ENCODE data around the gene OR5AR1. TPM values are rescaled to one million over a fixed set of nuclear protein-coding genes. Genes with fewer than 3 reads are reported as not detected.

The OR5AR1 gene
- total RNA-seq, 4 donors from 2014 or later = not detected

GRCh38 chr11:56714206-56714605 lies 50.7 kb downstream of the OR5AR1 start:
- Histone ChIP-seq H3K27me3 (no peaks in the 10 kb centered on the region), H3K4me1 (no peaks in the 10 kb centered on the region), H3K27ac (no peak overlapping the region), H3K36me3 (no peaks in the 10 kb centered on the region), H3K4me3 (no peak overlapping the region), H3K9me3 (no peaks in the 10 kb centered on the region)
- TF ChIP-seq CTCF (IDR thresholded peaks at IDR 0.05) = no peak
- TF ChIP-seq POLR2A (IDR thresholded peaks at IDR 0.05) = no peak
- DNase-seq = no peak

Small RNA genes lying within 50 kb of the gene (small RNA-seq; reads per million reads assigned to genes)
- gene AP004245.1 = 0 reads per million in 2 donors

Other genes starting within 250 kb of the OR5AR1 start
- gene OR5M3, start 190.3 kb upstream of the OR5AR1 start, total RNA-seq = not detected
- not detected for gene OR5M8, start 172.3 kb upstream of the OR5AR1 start, total RNA-seq
- gene OR5M11, start 120.4 kb upstream of the OR5AR1 start, total RNA-seq = not detected
- gene OR5M10, start 86.0 kb upstream of the OR5AR1 start, total RNA-seq = not detected
- not detected for gene OR5M1, start 48.8 kb upstream of the OR5AR1 start, total RNA-seq
- not detected for gene OR5AP2, start 21.2 kb upstream of the OR5AR1 start, total RNA-seq
- gene OR9G1, start 35.4 kb downstream of the OR5AR1 start, total RNA-seq = not detected
- not detected for gene OR9G4, start 85.0 kb downstream of the OR5AR1 start, total RNA-seq

Measured in Peyer's patch (tissue), 4 donors.